ENCODE data around the gene TNP2. TPM values are rescaled to one million over a fixed set of nuclear protein-coding genes. Genes with fewer than 3 reads are reported as not detected.

The TNP2 gene
- total RNA-seq, 1 experiment from 2014 or later, result not detected

GRCh38 chr16:11276143-11276895, 7.2 kb upstream of the TNP2 start, which contains the start of gene PRM2:
Gene PRM2, minus strand, starts transcription at chr16:11276480. Its CDS starts 110 bp downstream, at chr16:11276370.
- H3K9me3 ChIP-seq (replicated peaks), result no peaks in the 10 kb centered on the region
- H3K27me3 ChIP-seq, result no peaks in the 10 kb centered on the region
- H3K4me3 ChIP-seq, result no peak within 1 kb of the TSS
- no peaks in the 10 kb centered on the region for H3K36me3 ChIP-seq
- H3K4me1 ChIP-seq, result peaks cover 3% of the 10 kb centered on the region; the same call in 1 of the 2 replicates
- no peak for DNase-seq
- H3K27ac ChIP-seq, result no peak within 1 kb of the TSS

- H3K27me3 ChIP-seq, result no peaks in the 10 kb centered on the region
Measured at GRCh38 chr16:11274964-11275363, 5.8 kb upstream of the TNP2 start.

GRCh38 chr16:11273721-11274324, 4.7 kb upstream of the TNP2 start:
- H3K4me1 ChIP-seq, result peaks cover 3% of the 10 kb centered on the region; the same call in 1 of the 2 replicates
- H3K36me3 ChIP-seq, result no peaks in the 10 kb centered on the region
- no peak overlapping the region for H3K4me3 ChIP-seq
- H3K27ac ChIP-seq, result no peak overlapping the region
- H3K27me3 ChIP-seq, result no peaks in the 10 kb centered on the region
- no peaks in the 10 kb centered on the region for H3K9me3 ChIP-seq (replicated peaks)
- DNase-seq, result peak in 1 of 2 experiments; percentile 53

More at GRCh38 chr16:11274964-11275363, 5.8 kb upstream of the TNP2 start:
- no peak for DNase-seq
- Histone ChIP-seq H3K36me3 (no peaks in the 10 kb centered on the region), H3K4me1 (peaks cover 3% of the 10 kb centered on the region; the same call in 1 of the 2 replicates), H3K4me3 (no peak overlapping the region), H3K9me3 (replicated peaks) (no peaks in the 10 kb centered on the region), H3K27ac (no peak overlapping the region)

GRCh38 chr16:11272921-11273720, 4.0 kb upstream of the TNP2 start, which contains the start of gene PRM3:
Gene PRM3, minus strand, starts transcription at chr16:11273629. Its CDS starts 34 bp downstream, at chr16:11273595.
- no peaks in the 10 kb centered on the region for H3K36me3 ChIP-seq
- DNase-seq, result no peak
- H3K4me1 ChIP-seq, result peaks cover 3% of the 10 kb centered on the region; the same call in 1 of the 2 replicates
- H3K27ac ChIP-seq, result no peak within 1 kb of the TSS
- no peaks in the 10 kb centered on the region for H3K9me3 ChIP-seq (replicated peaks)
- H3K27me3 ChIP-seq, result no peaks in the 10 kb centered on the region
- no peak within 1 kb of the TSS for H3K4me3 ChIP-seq

- H3K4me3 ChIP-seq, result no peak overlapping the region
- no peaks in the 10 kb centered on the region for H3K27me3 ChIP-seq
- no peaks in the 10 kb centered on the region for H3K9me3 ChIP-seq (replicated peaks)
- H3K36me3 ChIP-seq, result no peaks in the 10 kb centered on the region
- peaks cover 3% of the 10 kb centered on the region; the same call in 1 of the 2 replicates for H3K4me1 ChIP-seq
- H3K27ac ChIP-seq, result no peak overlapping the region
- no peak for DNase-seq
Measured at GRCh38 chr16:11272484-11272883, 3.4 kb upstream of the TNP2 start.

- DNase-seq, result no peak
- H3K4me3 ChIP-seq, result no peak overlapping the region
- no peak overlapping the region for H3K27ac ChIP-seq
- peaks cover 3% of the 10 kb centered on the region; the same call in 1 of the 2 replicates for H3K4me1 ChIP-seq
- H3K27me3 ChIP-seq, result no peaks in the 10 kb centered on the region
- H3K9me3 ChIP-seq (replicated peaks), result no peaks in the 10 kb centered on the region
- no peaks in the 10 kb centered on the region for H3K36me3 ChIP-seq
Measured at GRCh38 chr16:11271610-11272009, 2.5 kb upstream of the TNP2 start.

- Histone ChIP-seq H3K4me1 (peaks cover 3% of the 10 kb centered on the region; the same call in 1 of the 2 replicates), H3K36me3 (no peaks in the 10 kb centered on the region), H3K27me3 (no peaks in the 10 kb centered on the region), H3K9me3 (replicated peaks) (no peaks in the 10 kb centered on the region), H3K27ac (no peak overlapping the region), H3K4me3 (no peak overlapping the region)
- DNase-seq, result no peak
Measured at GRCh38 chr16:11270602-11271162, 1.6 kb upstream of the TNP2 start.

GRCh38 chr16:11265124-11265523, 4.0 kb downstream of the TNP2 start:
- Histone ChIP-seq H3K36me3 (no peaks in the 10 kb centered on the region), H3K27ac (no peak overlapping the region), H3K4me1 (peaks cover 9% of the 10 kb centered on the region; the same call in 1 of the 2 replicates), H3K4me3 (no peak overlapping the region), H3K27me3 (no peaks in the 10 kb centered on the region), H3K9me3 (replicated peaks) (no peaks in the 10 kb centered on the region)
- no peak for DNase-seq

GRCh38 chr16:11264155-11264832, 4.8 kb downstream of the TNP2 start:
- Histone ChIP-seq H3K27ac (no peak overlapping the region), H3K4me3 (no peak overlapping the region), H3K9me3 (replicated peaks) (no peaks in the 10 kb centered on the region), H3K27me3 (no peaks in the 10 kb centered on the region), H3K36me3 (no peaks in the 10 kb centered on the region), H3K4me1 (peaks cover 13% of the 10 kb centered on the region; the same call in 1 of the 2 replicates)
- DNase-seq, result no peak

GRCh38 chr16:11263737-11264136, 5.4 kb downstream of the TNP2 start:
- no peaks in the 10 kb centered on the region for H3K9me3 ChIP-seq (replicated peaks)
- peaks cover 17% of the 10 kb centered on the region; the same call in 1 of the 2 replicates for H3K4me1 ChIP-seq
- no peak for DNase-seq
- H3K27ac ChIP-seq, result no peak overlapping the region
- H3K36me3 ChIP-seq, result no peaks in the 10 kb centered on the region
- H3K4me3 ChIP-seq, result no peak overlapping the region
- no peaks in the 10 kb centered on the region for H3K27me3 ChIP-seq

GRCh38 chr16:11262915-11263314, 6.2 kb downstream of the TNP2 start:
- no peaks in the 10 kb centered on the region for H3K9me3 ChIP-seq (replicated peaks)
- no peaks in the 10 kb centered on the region for H3K36me3 ChIP-seq

GRCh38 chr16:11260596-11260966, 8.5 kb downstream of the TNP2 start:
- no peaks in the 10 kb centered on the region for H3K9me3 ChIP-seq (replicated peaks)
- no peak overlapping the region for H3K27ac ChIP-seq
- H3K27me3 ChIP-seq, result no peaks in the 10 kb centered on the region
- no peaks in the 10 kb centered on the region for H3K36me3 ChIP-seq
- no peak overlapping the region for H3K4me3 ChIP-seq
- DNase-seq, result peak; percentile 50 to 54
- peaks cover 20% of the 10 kb centered on the region; the same call in 1 of the 2 replicates for H3K4me1 ChIP-seq

More at GRCh38 chr16:11262915-11263314, 6.2 kb downstream of the TNP2 start:
- H3K27me3 ChIP-seq, result no peaks in the 10 kb centered on the region
- peaks cover 17% of the 10 kb centered on the region; the same call in 1 of the 2 replicates for H3K4me1 ChIP-seq
- no peak overlapping the region for H3K4me3 ChIP-seq
- no peak overlapping the region for H3K27ac ChIP-seq
- no peak for DNase-seq

- Histone ChIP-seq H3K27ac (no peak overlapping the region), H3K27me3 (no peaks in the 10 kb centered on the region), H3K9me3 (replicated peaks) (no peaks in the 10 kb centered on the region), H3K4me1 (peaks cover 20% of the 10 kb centered on the region; the same call in 1 of the 2 replicates), H3K4me3 (no peak overlapping the region), H3K36me3 (no peaks in the 10 kb centered on the region)
- no peak for DNase-seq
Measured at GRCh38 chr16:11259655-11260595, 9.2 kb downstream of the TNP2 start.
